ENCODE data around the gene BRINP2.

The BRINP2 gene

GRCh38 chr1:177274687-177275211 lies 104.0 kb downstream of the BRINP2 start:
- TF ChIP-seq TARDBP (IDR thresholded peaks at IDR 0.05) (no peak), FOXA1 (IDR thresholded peaks at IDR 0.05) (no peak), CTBP1 (IDR thresholded peaks at IDR 0.05; ENCODE audit: borderline replicate concordance) (no peak), FOXK2 (IDR thresholded peaks at IDR 0.05) (no peak), FOXM1 (IDR thresholded peaks at IDR 0.05; ENCODE audit: borderline replicate concordance) (no peak), NFRKB (IDR thresholded peaks at IDR 0.05) (no peak), LEF1 (IDR thresholded peaks at IDR 0.05; ENCODE audit: borderline replicate concordance) (no peak), BHLHE40 (IDR thresholded peaks at IDR 0.05; ENCODE audit: borderline replicate concordance) (no peak), PKNOX1 (IDR thresholded peaks at IDR 0.05) (no peak), SUZ12 (IDR thresholded peaks at IDR 0.05) (no peak), SP1 (IDR thresholded peaks at IDR 0.05) (no peak), ELF4 (IDR thresholded peaks at IDR 0.05) (no peak), HDGF (IDR thresholded peaks at IDR 0.05; ENCODE audit: borderline replicate concordance) (no peak), ARNT (IDR thresholded peaks at IDR 0.05) (no peak)
- POLR2A ChIA-PET: no interaction called here
- CTCF ChIA-PET: no interaction called here
- DNase-seq (ENCODE audit: extremely low spot score): no peak

GRCh38 chr1:177275736-177276135 lies 105.0 kb downstream of the BRINP2 start:
- TF ChIP-seq HDGF (IDR thresholded peaks at IDR 0.05; ENCODE audit: borderline replicate concordance) (no peak), FOXK2 (IDR thresholded peaks at IDR 0.05) (no peak), LEF1 (IDR thresholded peaks at IDR 0.05; ENCODE audit: borderline replicate concordance) (no peak), ARNT (IDR thresholded peaks at IDR 0.05) (no peak), FOXM1 (IDR thresholded peaks at IDR 0.05; ENCODE audit: borderline replicate concordance) (no peak), NFRKB (IDR thresholded peaks at IDR 0.05) (no peak), L3MBTL2 (conservative IDR thresholded peaks at IDR 0.05) (no peak), SUZ12 (IDR thresholded peaks at IDR 0.05) (no peak), CTBP1 (IDR thresholded peaks at IDR 0.05; ENCODE audit: borderline replicate concordance) (no peak), FOXA1 (IDR thresholded peaks at IDR 0.05) (no peak), PKNOX1 (IDR thresholded peaks at IDR 0.05) (no peak), TARDBP (IDR thresholded peaks at IDR 0.05) (no peak), ZNF384 (IDR thresholded peaks at IDR 0.05) (no peak)
- DNase-seq (ENCODE audit: extremely low spot score): no peak
- ChIA-PET CTCF (no interaction called here), POLR2A (no interaction called here)

GRCh38 chr1:177278626-177279390 lies 108.0 kb downstream of the BRINP2 start:
- no peak for DNase-seq (ENCODE audit: extremely low spot score)
- POLR2A ChIA-PET: no interaction called here
- TF ChIP-seq HDGF (IDR thresholded peaks at IDR 0.05; ENCODE audit: borderline replicate concordance) (no peak), TARDBP (IDR thresholded peaks at IDR 0.05) (no peak)
- CTCF ChIA-PET: no interaction called here

- CTCF ChIA-PET: no interaction called here
- TF ChIP-seq ELF4 (IDR thresholded peaks at IDR 0.05): no peak
- no peak for TF ChIP-seq L3MBTL2 (conservative IDR thresholded peaks at IDR 0.05)
- no peak for TF ChIP-seq SP1 (IDR thresholded peaks at IDR 0.05)
- no peak for TF ChIP-seq HDGF (IDR thresholded peaks at IDR 0.05; ENCODE audit: borderline replicate concordance)
- no peak for TF ChIP-seq LEF1 (IDR thresholded peaks at IDR 0.05; ENCODE audit: borderline replicate concordance)
- no peak for TF ChIP-seq PKNOX1 (IDR thresholded peaks at IDR 0.05)
- no peak for TF ChIP-seq CTBP1 (IDR thresholded peaks at IDR 0.05; ENCODE audit: borderline replicate concordance)
- no peak for TF ChIP-seq FOXM1 (IDR thresholded peaks at IDR 0.05; ENCODE audit: borderline replicate concordance)
- no peak for TF ChIP-seq BHLHE40 (IDR thresholded peaks at IDR 0.05; ENCODE audit: borderline replicate concordance)
- no peak for TF ChIP-seq ZNF384 (IDR thresholded peaks at IDR 0.05)
- TF ChIP-seq ARNT (IDR thresholded peaks at IDR 0.05): no peak
- TF ChIP-seq FOXK2 (IDR thresholded peaks at IDR 0.05): no peak
- POLR2A ChIA-PET: no interaction called here
- DNase-seq (ENCODE audit: extremely low spot score): no peak
These were observed 111.1 kb downstream of the BRINP2 start for GRCh38 chr1:177281901-177282300.

GRCh38 chr1:177282976-177283375 lies 112.2 kb downstream of the BRINP2 start:
- ChIA-PET POLR2A (no interaction called here), CTCF (no interaction called here)
- no peak for TF ChIP-seq HDGF (IDR thresholded peaks at IDR 0.05; ENCODE audit: borderline replicate concordance)
- no peak for TF ChIP-seq TARDBP (IDR thresholded peaks at IDR 0.05)
- TF ChIP-seq CTBP1 (IDR thresholded peaks at IDR 0.05; ENCODE audit: borderline replicate concordance): no peak
- TF ChIP-seq FOXK2 (IDR thresholded peaks at IDR 0.05): no peak
- no peak for TF ChIP-seq L3MBTL2 (conservative IDR thresholded peaks at IDR 0.05)
- TF ChIP-seq FOXM1 (IDR thresholded peaks at IDR 0.05; ENCODE audit: borderline replicate concordance): no peak
- no peak for TF ChIP-seq NFRKB (IDR thresholded peaks at IDR 0.05)
- TF ChIP-seq ZNF384 (IDR thresholded peaks at IDR 0.05): no peak
- no peak for TF ChIP-seq SP1 (IDR thresholded peaks at IDR 0.05)
- TF ChIP-seq PKNOX1 (IDR thresholded peaks at IDR 0.05): no peak
- TF ChIP-seq FOXA1 (IDR thresholded peaks at IDR 0.05): no peak
- no peak for TF ChIP-seq BHLHE40 (IDR thresholded peaks at IDR 0.05; ENCODE audit: borderline replicate concordance)
- TF ChIP-seq ARNT (IDR thresholded peaks at IDR 0.05): no peak
- no peak for TF ChIP-seq SUZ12 (IDR thresholded peaks at IDR 0.05)
- no peak for TF ChIP-seq ELF4 (IDR thresholded peaks at IDR 0.05)
- TF ChIP-seq LEF1 (IDR thresholded peaks at IDR 0.05; ENCODE audit: borderline replicate concordance): no peak
- no peak for DNase-seq (ENCODE audit: extremely low spot score)

Measured in HEK293T (cell line).